Adipocyte (in vitro differentiated cells): ENCODE data around the gene TNXB.
"Not testable (repeated sequence)": the region's sequence is repeated elsewhere in the genome, so short reads cannot be mapped to it uniquely, and the experiment has no call there.

Source experiments
- DNase-seq: peaks from one replicate; pipeline ENCODE4 v3.0.0-alpha.2; 2015; ENCODE audit warnings: low read depth
- H3K27me3 ChIP-seq: replicated peaks from 2 replicates; pipeline ENCODE4 v1.7.0; 2013; ENCODE audit warnings: mild to moderate bottlenecking, low read length, moderate library complexity; ENCODE audit not compliant: control insufficient read depth, insufficient read depth
- H3K36me3 ChIP-seq: 2 replicates; pipeline ENCODE4 v1.7.0; 2013; ENCODE audit warnings: low read length, mild to moderate bottlenecking, moderate library complexity; ENCODE audit not compliant: control insufficient read depth, insufficient read depth, severe bottlenecking
- H3K4me1 ChIP-seq: 2 replicates; pipeline ENCODE4 v1.7.0; 2013; ENCODE audit warnings: mild to moderate bottlenecking, low read length, moderate library complexity; ENCODE audit not compliant: control insufficient read depth, insufficient read depth
- H3K4me3 ChIP-seq: 2 replicates; pipeline ENCODE4 v1.7.0; 2013; ENCODE audit warnings: mild to moderate bottlenecking, low read length, moderate library complexity
- H3K9ac ChIP-seq: 2 replicates; pipeline ENCODE4 v1.7.0; 2013; ENCODE audit warnings: mild to moderate bottlenecking, low read length, moderate library complexity
- H3K9me3 ChIP-seq: 2 replicates; pipeline ENCODE4 v1.7.0; 2013; ENCODE audit warnings: mild to moderate bottlenecking, low read length, moderate library complexity; ENCODE audit not compliant: control insufficient read depth

TNXB gene

DNA sequence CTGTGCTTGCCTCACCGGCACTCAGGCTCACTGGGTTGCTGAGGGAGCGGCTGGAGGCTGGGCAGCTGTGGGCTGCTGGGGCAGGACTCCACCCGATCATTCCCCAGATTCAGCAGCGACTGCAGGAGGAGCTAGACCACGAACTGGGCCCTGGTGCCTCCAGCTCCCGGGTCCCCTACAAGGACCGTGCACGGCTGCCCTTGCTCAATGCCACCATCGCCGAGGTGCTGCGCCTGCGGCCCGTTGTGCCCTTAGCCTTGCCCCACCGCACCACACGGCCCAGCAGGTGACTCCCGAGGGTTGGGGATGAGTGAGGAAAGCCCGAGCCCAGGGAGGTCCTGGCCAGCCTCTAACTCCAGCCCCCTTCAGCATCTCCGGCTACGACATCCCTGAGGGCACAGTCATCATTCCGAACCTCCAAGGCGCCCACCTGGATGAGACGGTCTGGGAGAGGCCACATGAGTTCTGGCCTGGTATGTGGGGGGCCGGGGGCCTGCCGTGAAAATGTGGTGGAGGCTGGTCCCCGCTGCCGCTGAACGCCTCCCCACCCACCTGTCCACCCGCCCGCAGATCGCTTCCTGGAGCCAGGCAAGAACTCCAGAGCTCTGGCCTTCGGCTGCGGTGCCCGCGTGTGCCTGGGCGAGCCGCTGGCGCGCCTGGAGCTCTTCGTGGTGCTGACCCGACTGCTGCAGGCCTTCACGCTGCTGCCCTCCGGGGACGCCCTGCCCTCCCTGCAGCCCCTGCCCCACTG lies 68.7 kb downstream of the TNXB start:
- not testable (repeated sequence) for H3K36me3 ChIP-seq

DNA sequence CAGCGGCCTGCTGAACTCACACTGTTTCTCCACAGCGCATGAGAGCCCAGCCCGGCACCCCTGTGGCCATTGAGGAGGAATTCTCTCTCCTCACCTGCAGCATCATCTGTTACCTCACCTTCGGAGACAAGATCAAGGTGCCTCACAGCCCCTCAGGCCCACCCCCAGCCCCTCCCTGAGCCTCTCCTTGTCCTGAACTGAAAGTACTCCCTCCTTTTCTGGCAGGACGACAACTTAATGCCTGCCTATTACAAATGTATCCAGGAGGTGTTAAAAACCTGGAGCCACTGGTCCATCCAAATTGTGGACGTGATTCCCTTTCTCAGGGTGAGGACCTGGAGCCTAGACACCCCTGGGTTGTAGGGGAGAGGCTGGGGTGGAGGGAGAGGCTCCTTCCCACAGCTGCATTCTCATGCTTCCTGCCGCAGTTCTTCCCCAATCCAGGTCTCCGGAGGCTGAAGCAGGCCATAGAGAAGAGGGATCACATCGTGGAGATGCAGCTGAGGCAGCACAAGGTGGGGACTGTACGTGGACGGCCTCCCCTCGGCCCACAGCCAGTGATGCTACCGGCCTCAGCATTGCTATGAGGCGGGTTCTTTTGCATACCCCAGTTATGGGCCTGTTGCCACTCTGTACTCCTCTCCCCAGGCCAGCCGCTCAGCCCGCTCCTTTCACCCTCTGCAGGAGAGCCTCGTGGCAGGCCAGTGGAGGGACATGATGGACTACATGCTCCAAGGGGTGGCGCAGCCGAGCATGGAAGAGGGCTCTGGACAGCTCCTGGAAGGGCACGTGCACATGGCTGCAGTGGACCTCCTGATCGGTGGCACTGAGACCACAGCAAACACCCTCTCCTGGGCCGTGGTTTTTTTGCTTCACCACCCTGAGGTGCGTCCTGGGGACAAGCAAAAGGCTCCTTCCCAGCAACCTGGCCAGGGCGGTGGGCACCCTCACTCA lies 69.5 kb downstream of the TNXB start:
- not testable (repeated sequence) for H3K27me3 ChIP-seq, DNase-seq, H3K9ac ChIP-seq, H3K9me3 ChIP-seq, H3K36me3 ChIP-seq, H3K4me1 ChIP-seq, H3K4me3 ChIP-seq

More for the DNA sequence above, 68.7 kb downstream of the TNXB start:
- H3K9ac ChIP-seq, H3K27me3 ChIP-seq, H3K4me3 ChIP-seq, H3K4me1 ChIP-seq, H3K9me3 ChIP-seq, DNase-seq: not testable (repeated sequence)

DNA sequence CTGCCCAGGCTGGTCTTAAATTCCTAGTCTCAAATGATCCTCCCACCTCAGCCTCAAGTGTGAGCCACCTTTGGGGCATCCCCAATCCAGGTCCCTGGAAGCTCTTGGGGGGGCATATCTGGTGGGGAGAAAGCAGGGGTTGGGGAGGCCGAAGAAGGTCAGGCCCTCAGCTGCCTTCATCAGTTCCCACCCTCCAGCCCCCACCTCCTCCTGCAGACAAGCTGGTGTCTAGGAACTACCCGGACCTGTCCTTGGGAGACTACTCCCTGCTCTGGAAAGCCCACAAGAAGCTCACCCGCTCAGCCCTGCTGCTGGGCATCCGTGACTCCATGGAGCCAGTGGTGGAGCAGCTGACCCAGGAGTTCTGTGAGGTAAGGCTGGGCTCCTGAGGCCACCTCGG lies 70.3 kb downstream of the TNXB start:
- DNase-seq, H3K36me3 ChIP-seq, H3K9ac ChIP-seq, H3K27me3 ChIP-seq, H3K9me3 ChIP-seq, H3K4me3 ChIP-seq, H3K4me1 ChIP-seq: not testable (repeated sequence)

DNA sequence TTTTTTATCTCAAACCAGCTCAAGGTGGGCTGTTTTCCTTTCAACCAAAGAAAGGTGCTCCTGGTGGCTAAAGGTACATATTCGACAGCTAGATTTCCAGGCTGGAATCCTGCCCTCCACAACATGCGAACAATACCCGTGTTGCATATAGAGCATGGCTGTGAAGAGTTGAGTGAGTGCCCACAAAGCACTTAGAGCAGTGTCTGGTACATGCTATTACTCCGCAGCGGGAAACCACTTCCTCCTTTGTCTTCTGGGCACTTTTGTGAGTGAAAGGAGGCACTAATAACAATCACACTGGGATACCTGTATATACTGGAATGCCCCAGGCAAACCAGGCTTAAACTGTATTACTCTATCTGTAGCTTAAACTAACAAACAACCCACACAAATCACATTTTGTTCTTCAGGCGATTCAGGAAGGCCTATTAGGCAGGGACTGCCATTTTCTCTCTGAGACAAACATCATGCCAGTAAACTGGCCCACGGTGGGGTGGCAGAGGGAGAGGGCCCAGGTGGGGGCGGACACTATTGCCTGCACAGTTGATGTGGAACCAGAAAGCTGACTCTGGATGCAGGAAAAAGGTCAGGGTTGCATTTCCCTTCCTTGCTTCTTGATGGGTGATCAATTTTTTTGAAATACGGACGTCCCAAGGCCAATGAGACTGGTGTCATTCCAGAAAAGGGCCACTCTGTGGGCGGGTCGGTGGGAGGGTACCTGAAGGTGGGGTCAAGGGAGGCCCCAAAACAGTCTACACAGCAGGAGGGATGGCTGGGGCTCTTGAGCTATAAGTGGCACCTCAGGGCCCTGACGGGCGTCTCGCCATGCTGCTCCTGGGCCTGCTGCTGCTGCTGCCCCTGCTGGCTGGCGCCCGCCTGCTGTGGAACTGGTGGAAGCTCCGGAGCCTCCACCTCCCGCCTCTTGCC lies 71.3 kb downstream of the TNXB start, which contains the start of gene CYP21A2:
CYP21A2 (plus strand) TSS at position 818 of the 927 bp plus-strand sequence; CDS start at position 826, 8 bp downstream.
- H3K9ac ChIP-seq, H3K4me1 ChIP-seq, H3K36me3 ChIP-seq, H3K9me3 ChIP-seq, H3K4me3 ChIP-seq, H3K27me3 ChIP-seq, DNase-seq: not testable (repeated sequence)

DNA sequence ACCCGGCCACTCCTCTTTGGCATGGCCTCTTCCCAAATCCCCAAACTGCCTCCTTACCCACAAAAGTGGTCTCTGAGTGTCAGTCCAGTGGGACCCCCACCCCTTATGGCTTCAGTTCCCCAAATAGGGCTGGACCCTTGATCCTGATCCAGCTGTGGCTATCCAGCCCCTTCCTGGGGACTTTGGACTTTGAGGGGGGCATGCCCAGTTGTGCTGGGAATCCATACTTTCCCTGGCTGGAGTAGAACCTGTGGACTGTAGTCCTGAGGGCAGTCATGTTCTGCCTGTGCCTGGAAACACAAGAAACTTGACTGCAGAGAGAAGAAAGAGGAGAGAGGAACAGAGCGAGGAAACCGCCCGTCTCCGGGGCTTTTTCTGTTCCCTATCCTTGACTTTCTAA lies 72.0 kb downstream of the TNXB start:
- not testable (repeated sequence) for H3K4me1 ChIP-seq, H3K4me3 ChIP-seq, H3K36me3 ChIP-seq, H3K9ac ChIP-seq, H3K9me3 ChIP-seq, H3K27me3 ChIP-seq, DNase-seq

DNA sequence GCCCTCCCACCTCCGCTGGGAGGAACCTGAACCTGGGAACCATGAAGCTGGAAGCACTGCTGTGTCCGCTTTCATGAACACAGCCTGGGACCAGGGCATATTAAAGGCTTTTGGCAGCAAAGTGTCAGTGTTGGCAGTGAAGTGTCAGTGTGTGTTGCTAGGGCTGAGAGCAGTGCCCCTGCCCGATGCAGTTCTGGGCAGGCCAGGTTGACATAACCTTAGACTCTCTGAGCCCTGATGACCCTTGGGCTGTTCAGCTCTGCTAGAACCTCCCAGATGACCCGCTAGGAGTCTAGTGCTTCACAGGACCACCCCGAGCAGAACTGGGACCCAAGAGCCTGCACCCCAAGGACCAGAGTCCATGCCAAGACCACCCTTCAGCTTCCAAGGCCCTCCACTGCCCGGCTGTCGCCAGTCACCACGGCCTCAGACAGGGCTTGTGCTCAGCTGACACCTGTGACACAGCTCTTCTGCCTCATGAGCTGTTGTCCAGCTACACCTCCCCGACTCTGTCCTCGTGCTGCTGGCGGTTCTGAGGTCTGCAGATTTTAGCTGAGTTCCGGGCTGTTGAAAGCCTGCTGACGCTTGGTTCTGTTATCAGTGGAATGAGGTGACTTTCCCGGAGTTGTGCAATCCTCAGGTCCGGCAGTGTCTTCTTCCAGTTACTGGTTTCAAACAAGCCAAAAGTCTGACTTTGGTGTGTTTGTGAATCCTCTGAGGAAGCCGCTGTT lies 73.7 kb downstream of the TNXB start:
- H3K4me3 ChIP-seq, DNase-seq, H3K9ac ChIP-seq, H3K36me3 ChIP-seq, H3K4me1 ChIP-seq, H3K27me3 ChIP-seq, H3K9me3 ChIP-seq: not testable (repeated sequence)

DNA sequence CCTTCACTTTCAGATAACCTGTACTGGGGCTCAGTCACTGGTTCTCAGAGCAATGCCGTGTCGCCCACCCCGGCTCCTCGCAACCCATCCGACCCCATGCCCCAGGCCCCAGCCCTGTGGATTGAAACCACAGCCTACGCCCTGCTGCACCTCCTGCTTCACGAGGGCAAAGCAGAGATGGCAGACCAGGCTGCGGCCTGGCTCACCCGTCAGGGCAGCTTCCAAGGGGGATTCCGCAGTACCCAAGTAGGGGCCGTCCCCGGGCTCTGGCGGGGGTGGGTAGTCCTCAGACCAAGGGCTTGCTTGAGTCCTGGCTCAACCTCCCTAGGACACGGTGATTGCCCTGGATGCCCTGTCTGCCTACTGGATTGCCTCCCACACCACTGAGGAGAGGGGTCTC lies 79.6 kb downstream of the TNXB start:
- not testable (repeated sequence) for H3K4me3 ChIP-seq, H3K9ac ChIP-seq, H3K36me3 ChIP-seq, H3K27me3 ChIP-seq, H3K9me3 ChIP-seq, DNase-seq, H3K4me1 ChIP-seq

DNA sequence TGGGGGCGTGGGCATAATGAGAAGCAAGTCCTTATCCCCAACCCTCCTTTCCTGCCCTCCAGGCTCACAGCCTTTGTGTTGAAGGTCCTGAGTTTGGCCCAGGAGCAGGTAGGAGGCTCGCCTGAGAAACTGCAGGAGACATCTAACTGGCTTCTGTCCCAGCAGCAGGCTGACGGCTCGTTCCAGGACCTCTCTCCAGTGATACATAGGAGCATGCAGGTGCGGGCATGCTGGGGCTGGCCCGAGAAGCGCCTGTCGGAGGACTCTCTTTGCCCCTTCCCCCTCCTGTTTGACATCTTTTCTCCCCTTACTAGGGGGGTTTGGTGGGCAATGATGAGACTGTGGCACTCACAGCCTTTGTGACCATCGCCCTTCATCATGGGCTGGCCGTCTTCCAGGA lies 80.5 kb downstream of the TNXB start:
- not testable (repeated sequence) for H3K36me3 ChIP-seq, DNase-seq, H3K9me3 ChIP-seq, H3K9ac ChIP-seq, H3K4me3 ChIP-seq, H3K27me3 ChIP-seq, H3K4me1 ChIP-seq

DNA sequence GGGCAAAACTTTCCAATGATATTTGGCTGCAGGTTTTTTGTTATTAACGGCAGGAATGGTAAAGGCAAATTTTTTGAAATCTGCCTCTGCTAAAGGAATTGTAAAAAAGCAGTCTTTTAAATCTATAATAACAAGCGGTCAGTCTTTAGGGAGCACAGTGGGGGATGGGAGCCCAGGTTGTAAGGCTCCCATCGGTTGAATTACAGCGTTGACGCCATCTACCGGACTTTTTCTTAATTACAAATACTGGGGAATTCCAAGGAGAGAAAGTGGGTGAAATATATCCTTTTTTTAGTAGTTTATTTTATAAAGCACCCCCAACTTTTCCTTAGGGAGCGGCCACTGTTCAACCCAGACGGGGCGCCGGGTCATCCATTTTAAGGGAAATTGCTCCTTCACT lies 87.0 kb downstream of the TNXB start:
- H3K4me3 ChIP-seq, H3K4me1 ChIP-seq, H3K9ac ChIP-seq, H3K27me3 ChIP-seq, DNase-seq, H3K9me3 ChIP-seq, H3K36me3 ChIP-seq: not testable (repeated sequence)

DNA sequence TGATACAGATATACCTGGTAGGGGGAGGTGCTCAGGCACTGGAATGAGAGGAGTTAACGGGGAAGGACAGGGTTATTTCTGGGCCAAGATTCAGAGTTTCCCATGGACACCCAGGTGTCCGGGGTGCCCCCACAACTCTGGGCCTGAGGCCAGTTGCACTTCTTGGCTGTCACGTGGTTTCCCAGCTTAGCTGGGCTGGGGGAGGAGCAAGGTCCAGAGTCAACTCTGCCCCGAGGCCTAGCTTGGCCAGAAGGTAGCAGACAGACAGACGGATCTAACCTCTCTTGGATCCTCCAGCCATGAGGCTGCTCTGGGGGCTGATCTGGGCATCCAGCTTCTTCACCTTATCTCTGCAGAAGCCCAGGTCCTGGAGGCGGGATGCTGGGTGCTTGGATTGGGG lies 94.6 kb downstream of the TNXB start, which contains the start of gene C4B:
C4B (plus strand) TSS at position 249 of the 400 bp plus-strand sequence; CDS start at position 300, 51 bp downstream.
- H3K4me3 ChIP-seq, H3K27me3 ChIP-seq, H3K4me1 ChIP-seq, DNase-seq, H3K9me3 ChIP-seq, H3K36me3 ChIP-seq, H3K9ac ChIP-seq: not testable (repeated sequence)
